ENCODE data around the gene ERBB4.

The ERBB4 gene

DNA sequence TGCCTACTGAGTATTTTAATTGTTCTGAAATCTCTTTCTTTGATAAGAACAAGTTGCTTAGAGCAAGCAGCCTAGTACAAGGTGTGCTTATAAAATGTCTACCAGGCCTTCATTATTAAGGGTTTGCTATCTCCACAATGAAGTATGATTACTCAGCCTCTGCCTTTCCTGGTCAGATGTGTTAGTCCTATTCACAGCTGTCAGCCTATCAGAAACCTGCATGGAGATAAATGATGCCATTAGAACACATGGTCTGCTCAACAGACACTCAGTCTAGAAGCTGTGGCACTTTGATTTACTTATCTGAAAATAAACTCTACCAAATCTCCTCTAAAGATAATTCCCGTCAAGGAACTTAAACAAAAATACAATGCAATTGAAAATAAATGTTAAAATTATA is 448.7 kb downstream of the ERBB4 start:
- no peak for DNase-seq (ENCODE audit: low read depth in 2 of 2, low spot score in 1 of 2)

DNA sequence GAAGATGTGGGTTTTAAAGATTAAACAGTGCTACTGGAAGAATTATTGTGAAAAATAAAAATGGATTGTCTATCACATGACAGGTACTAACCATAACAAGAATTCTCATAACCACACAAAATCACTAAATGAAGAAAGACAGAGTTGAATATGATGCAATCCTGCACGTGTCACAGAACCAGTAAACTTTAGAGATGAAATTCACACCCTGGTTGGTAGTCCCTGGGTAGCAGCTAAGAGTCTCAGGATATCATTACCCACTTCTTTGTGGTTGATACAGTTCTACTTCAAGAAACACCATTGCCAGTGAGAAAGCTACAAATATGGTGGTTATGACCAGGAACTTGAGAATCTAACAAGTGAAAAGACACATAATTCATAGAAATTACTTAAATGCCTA is 450.2 kb downstream of the ERBB4 start:
- no peak for DNase-seq (ENCODE audit: low read depth in 2 of 2, low spot score in 1 of 2)

DNA sequence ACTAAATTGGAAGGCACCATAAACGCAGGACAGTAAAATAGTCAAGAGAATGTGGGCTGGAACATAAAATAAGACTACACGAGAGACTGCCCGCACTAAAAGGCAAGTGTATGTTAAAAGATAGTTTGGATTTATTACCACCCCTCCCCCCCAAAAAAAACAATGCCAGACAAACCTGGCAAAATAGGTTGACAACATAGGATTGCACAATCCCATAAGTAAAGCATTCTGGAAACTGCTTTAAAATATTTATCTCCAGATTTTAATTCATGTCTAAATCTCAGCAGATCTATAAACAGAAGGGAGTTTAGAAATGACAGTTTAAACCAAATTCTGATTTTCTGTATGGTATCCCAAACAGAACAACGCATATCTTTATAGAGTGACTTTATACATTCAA is 455.1 kb downstream of the ERBB4 start:
- DNase-seq (ENCODE audit: low read depth in 2 of 2, low spot score in 1 of 2), result no peak

DNA sequence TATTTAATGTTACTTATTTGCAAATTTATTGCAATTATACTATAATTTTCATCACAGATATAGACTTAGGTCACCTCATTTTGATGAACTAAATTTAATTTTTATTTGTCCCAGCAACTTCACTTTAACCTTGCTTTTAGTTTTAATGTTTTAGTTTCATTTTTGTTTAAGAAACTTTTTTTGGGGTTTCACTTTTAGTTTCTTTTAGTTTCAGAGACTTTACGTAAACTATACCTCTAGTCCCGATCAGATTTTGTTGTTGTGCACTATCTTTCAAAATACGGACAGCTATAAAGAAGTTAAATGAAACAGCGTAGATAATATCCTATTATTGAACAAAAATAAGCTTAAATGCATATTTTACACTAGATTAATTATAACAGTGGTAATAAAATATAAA is 460.5 kb downstream of the ERBB4 start:
- DNase-seq (ENCODE audit: low read depth in 2 of 2, low spot score in 1 of 2), result no peak

DNA sequence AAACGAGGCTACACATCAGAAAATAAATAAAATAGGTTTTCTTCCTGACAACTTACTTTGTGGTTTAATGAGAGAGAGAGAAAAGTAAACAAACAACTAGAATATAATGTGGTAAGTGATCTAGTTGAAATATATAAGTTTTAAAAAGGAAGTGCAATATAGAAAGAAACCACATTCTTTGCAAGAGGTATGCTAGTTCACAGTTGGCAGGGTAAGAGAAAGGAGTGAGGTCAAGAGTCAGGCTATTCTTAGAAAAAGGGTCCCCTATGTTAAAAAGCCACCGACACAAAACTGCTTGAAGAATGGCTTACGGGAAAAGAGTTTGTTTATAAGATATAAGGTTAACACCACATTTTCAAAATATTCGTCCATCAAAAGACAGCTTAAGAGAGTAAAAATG is 462.1 kb downstream of the ERBB4 start:
- no peak for DNase-seq (ENCODE audit: low read depth in 2 of 2, low spot score in 1 of 2)

DNA sequence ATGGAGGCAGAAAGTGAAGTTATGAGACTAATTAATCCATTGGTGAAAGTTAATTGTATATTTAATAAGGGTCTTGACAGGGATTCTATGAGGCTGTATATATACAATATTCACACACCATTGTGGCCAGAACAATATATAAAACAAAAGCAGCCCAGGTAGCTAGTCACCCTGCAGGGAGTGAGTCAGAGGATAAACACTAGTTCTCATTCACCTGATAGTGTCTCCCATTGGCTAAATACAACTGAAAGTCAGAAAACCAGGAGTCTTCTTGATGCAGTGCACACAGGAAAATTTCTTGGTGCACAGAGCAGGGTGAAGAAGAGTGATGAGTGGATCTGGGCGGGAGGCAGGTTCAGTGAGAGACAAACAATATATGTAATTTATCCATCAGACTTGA is 465.2 kb downstream of the ERBB4 start:
- DNase-seq (ENCODE audit: low read depth in 2 of 2, low spot score in 1 of 2), result no peak

DNA sequence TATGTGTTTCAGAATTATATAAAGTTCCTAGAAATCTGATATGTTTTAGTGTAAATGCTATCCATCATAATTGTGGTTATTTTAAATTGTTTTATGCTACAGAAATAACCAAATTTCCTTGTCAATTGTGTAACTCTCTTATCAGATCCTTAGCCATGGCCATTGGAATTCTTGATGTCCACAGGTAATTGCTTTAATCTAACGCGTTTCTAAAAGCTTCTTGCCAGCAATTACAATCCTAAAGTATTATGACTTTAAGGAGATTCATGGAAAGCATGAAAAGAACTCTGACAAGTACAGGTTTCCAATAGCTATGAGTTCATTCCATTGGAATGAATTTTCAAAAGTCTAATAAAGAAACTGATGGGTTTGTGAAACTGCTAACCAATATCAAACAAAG is 472.1 kb downstream of the ERBB4 start:
- no peak for DNase-seq (ENCODE audit: low read depth in 2 of 2, low spot score in 1 of 2)

DNA sequence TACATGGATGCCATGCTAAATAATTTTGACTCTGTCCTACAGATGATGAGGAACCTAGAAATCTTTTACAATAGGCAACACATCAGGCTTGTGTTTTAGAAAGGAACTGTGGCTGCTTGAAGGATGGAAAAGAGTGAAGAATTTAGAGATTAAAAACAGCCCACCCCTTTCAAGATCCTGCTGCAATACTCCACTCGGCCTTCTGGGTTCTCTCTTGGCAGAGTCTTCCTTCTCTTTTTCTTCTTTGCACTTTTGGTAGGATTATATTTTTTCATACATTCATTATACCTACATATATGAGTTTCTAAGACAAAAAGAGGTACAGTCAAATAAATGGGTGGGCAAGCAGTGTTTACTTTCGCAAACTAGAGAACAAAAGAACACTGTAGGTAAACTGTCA is 474.3 kb downstream of the ERBB4 start:
- DNase-seq (ENCODE audit: low read depth in 2 of 2, low spot score in 1 of 2), result no peak

DNA sequence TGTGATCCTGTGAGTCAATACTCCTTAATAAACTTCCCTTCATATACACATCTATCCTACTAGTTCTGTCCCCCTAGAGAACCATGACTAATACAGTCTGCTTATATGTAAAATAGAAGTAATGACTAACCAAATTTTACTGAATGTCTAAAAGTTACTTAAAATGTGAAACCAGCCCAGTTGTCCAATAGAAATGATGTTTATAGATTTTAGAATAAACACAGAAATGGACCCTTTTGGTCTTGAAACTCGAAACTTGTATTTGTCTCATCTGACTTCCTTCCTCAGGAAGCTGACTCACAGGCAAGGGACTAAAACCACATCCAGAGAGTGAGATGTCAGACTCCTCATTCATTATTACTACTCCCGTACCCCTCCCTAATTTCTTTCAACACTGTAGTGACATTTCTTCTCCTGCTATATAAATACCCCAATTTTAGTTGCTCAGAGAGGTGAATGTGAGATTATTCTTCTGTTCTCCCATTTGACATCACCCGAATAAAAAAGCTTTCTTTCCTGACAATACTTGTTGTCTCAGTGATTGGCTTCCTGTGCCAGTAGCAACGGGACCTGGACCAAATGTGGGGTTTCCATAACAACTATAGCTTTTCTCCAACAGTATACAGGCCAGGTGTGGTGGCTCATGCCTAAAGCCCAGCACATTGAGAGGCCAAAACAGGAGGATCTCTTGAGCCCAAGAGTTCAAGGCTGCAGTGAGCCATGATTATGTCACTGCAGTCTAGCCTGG is 486.0 kb downstream of the ERBB4 start:
- DNase-seq (ENCODE audit: low read depth in 2 of 2, low spot score in 1 of 2), result no peak

DNA sequence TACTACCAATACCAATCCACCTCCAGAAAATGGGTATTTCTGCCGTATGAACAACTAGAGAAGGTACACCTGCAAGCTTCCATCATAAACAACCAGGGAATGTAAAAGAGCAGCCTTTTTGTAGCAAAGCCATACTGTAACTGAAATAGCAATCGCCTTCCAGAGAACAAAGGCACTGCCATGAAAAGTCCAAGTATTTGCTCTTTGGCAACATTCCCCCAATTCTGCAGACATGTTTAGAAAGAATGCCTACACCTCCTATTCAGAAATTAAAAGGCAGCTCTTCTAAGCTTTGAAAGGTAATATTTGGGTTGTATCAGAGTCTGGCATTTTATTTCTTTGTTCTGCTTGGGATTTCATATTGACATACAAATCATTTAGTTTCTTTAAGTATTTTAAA is 487.7 kb downstream of the ERBB4 start:
- no peak for DNase-seq (ENCODE audit: low read depth in 2 of 2, low spot score in 1 of 2)

DNA sequence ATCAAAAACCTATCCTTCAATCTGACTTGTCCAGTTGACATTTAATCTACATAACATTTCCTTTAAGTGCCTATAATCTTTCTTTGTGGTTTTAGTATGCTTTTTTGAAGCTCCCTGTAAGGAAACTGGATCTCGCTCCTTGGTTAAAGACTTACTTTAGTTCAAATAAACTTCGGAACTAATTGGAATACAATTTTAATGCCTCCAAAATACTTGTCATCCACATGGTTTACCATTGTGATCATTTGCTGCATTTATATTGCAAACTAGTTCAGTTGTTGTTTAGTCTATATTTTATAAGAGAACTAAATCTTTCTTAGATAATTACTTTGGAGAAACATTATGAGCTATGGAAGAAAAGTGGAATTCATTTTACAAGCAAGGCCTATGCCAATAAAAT is 496.0 kb downstream of the ERBB4 start:
- DNase-seq (ENCODE audit: low read depth in 2 of 2, low spot score in 1 of 2), result no peak

DNA sequence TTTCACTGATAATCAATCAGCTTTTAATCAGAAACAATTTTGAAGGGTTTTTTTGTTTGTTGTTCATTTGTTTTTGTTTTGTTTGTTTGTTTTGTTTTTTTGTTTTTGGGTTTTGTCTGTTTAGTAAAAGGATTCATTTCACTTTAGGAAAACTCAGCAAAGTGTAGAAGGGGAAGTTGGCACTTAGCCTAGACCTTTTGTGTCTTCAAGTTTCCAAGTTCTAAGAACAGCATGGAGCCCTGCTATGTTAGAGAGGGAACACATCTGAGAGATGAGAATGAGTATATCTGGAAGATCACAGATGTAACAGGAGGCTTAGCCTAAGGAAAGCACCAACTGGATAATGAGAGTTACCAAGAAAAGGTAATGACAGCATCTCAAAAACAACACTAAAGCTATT is 501.5 kb downstream of the ERBB4 start:
- DNase-seq (ENCODE audit: low read depth in 2 of 2, low spot score in 1 of 2), result no peak

DNA sequence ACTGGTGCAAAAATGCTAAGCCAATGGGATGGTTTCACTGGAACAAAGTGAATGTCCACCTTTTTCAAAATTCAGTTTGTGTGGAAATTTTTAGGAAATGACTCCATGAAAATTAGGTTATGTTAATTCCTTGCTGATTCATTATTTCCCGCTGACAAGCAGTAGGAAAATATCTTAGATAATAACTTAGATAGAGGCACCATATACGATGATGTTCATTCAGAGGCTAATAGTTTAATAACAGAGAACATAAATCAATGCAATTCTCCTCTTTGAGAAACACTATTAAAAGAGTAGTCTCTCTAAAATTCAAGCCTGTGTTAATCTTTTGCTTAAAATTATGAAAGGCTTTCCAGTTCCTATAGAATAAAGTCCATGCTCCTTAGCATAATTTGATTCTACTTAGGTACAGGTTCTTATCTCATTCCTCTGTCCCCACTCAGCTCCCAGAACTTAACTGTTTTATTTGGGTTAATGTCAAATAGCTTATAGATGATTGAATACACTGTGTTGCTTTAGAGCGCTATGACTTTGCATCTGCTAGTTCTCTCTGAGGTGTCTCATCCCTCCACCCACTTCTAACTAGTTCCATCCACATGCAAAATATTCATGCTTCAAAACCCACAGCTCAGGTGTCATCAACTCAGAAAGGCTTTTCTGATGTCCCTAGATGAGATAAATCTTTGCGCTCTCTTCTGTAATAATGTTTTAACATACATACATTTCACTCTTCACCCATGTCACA is 503.6 kb downstream of the ERBB4 start:
- no peak for DNase-seq (ENCODE audit: low read depth in 2 of 2, low spot score in 1 of 2)

DNA sequence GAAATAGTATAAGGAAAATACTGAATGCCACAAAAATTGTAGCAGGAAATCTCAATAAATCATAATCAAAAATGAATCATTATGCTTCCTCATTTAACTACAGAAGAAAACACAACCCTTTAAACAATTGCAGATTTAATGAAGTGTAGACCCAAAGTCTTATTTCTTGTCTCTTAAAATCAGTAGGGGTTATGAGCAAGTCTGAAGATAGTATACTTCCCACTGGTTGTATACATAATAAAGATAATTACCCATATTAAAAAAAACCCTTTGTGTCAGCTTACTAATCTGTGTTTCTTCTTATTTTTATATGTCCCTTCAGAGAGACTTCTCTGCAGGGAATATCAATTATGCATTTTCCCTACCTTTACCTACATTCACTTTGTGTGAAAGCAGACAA is 504.7 kb downstream of the ERBB4 start:
- no peak for DNase-seq (ENCODE audit: low read depth in 2 of 2, low spot score in 1 of 2)

DNA sequence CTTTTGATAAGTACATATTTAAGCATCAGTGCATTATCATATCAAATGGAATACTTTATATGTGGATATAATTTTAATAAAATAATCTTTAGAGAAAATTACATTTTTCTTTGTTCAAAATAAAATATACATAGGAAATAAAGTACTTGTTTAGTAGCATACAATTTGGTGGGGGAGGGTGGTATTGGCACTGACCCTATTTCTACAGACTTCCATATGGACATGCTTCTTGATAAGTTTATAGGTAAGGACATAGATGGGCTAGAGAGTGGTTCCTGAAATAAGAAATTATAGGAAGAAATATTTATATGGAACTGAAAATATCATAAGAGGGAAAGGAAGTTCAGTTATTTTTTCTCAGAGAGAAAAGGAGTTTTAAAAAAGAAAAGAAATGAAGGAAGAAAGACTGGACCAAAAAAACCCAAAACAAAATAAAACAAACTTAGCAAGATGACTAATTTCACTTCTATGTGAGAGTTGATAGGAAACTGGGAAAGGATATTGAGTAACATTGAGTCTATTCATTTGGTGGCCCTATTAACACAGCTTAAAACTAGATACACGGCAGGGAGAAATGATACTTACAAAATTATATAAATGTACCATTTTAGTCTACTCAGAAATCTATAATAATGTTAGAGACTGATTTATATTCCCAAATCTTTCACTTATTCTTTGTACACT is 505.9 kb downstream of the ERBB4 start:
- DNase-seq (ENCODE audit: low read depth in 2 of 2, low spot score in 1 of 2), result no peak

DNA sequence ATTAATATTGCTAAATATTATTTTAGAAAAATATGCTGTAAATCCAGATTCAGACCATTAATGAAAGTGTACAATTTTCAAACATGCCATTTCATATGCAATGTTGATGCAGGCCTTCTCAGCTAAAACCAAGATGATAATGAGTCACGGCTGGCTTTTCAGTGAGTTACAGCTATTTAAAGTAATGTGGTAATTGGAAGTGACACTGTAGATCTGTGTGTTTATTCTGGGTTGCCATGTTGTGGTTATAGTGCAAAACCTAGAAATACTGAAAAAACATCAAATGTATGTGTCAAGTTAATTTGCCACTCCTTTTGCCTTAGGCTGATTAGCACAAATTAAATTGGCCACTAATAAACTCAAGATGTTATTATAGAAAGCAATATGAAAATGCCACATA is 506.6 kb downstream of the ERBB4 start:
- no peak for DNase-seq (ENCODE audit: low read depth in 2 of 2, low spot score in 1 of 2)

DNA sequence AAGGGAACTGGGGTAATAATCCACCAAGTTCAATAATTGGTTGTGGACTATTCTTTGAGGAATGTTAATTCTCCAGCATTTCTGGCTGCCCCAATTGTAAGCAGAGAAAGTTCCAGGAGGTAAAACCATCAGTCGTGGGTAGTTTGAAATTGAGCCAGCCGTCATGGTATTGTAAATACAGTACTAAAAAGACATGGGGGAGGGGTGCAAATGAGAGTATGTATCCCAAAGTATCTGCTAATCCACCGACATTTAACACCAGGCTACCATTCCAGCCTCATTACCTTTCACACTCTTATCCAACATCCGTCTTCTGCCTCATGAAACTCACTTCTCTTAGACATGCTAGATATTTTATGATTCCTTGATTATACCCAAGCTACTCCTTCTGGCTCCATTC is 507.9 kb downstream of the ERBB4 start:
- no peak for DNase-seq (ENCODE audit: low read depth in 2 of 2, low spot score in 1 of 2)

DNA sequence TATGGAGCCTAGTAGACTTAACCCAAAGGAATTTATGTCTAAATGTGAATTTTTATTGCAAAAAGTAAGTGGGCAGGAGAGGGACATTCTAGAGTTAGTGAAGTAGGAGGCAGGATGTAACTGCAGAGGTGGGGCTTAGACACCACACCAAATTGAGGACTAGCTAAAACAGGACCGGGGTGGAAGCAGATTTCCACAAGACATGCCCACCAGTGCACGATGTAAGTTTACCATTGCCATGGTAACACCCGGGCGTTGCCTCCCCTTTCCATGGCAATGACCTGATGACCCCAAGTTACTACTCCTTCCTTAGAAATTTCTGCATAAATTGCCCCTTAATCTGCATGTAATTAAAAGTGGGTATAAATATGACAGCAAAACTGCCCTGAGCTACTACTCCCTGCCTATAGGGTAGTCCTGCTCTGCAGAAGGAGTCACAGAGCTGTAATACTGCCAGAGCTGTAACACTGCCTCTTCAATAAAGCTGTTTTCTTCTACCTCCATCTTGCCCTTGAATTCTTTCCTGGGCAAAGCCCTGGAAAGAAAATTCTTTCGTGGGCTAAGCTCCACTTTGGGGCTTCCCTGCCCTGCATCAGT is 509.7 kb downstream of the ERBB4 start:
- DNase-seq (ENCODE audit: low read depth in 2 of 2, low spot score in 1 of 2), result no peak

DNA sequence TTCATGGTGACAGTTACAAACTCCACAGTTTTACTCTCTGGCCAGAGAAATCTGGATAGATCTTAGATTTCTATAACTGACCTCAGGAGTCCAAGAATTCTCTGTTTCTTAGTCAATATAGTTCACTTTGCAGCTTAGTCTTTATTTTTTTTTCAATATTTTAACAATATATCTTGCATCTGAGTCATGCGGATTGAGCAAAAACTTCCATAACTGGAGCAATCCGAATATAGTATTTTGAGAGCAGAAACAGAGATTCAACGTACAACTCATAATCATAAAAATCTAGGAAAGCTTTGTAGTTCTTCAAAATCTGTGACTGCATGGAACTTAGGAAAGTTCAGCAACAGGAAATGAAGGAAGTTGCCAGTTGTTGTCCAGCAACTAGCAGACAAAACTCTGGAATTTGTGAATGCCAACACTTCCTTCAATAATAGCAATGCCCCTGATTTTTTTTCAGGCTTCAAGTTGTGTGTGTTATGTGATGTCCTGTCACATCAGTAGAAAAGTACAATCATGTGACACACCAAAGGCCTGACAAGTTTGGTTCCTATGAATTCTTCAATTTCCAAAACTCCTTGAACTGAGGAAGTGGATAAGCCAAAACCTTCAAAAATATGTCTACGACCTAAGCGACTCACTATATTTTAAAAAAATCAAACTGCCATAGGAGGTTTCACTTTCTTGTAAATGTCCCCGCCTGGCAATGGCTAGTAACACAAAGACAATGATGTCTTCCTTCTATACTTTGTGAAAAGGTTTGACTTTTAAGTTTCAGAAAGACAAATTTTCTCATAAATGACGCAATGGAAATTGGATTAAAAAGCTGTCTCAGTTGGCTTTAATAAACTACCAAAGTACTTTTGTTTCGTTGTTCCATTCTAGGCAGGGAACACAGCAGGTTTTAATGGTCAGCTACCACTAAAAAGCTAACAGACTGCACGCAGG is 510.6 kb downstream of the ERBB4 start:
- DNase-seq (ENCODE audit: low read depth in 2 of 2, low spot score in 1 of 2), result no peak

DNA sequence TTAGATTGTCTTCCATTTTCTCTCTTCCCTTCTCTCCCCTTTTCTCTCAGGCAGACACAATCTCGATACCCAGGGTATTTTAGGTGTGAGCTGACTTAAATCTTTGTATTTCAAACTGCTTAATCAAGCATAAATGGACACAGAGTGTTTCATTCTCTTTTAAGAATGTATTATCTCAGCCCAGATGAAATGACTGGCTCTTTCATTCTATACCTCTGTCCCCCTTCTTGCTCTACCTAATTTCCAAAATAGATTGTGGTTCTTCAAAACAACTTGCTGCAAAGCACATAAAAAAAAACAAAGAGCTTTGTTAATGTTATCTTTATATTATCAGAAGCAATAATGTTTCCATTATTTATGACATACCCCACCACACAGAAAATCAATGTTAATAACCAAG is 514.6 kb downstream of the ERBB4 start:
- no peak for DNase-seq (ENCODE audit: low read depth in 2 of 2, low spot score in 1 of 2)

DNA sequence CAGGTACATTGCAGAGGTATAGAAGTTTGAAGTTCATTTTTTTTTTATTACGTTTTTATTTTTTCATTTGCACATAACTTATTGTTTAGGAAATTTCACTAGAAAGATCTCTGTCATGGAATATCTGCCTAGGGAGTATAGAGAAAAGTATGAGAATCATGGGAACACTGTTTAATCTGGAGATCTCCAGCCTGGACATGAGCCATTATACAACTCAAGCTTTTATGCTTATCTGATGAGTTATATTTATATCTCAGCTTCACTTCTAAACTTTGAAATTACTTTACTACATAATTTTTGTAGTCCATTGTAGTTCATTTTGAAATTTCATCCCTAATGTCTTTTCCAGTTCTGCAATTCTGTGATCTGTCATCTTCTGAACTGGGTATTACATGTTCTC is 515.6 kb downstream of the ERBB4 start:
- DNase-seq (ENCODE audit: low read depth in 2 of 2, low spot score in 1 of 2), result no peak
